Calu3 (cell line): ENCODE measurements around the gene FYN. TPM values are rescaled to one million over a fixed set of nuclear protein-coding genes. Genes with fewer than 3 reads are reported as not detected.

Experiments
- BruUV-seq: library from RNA; stranded (reverse); fragments of 400-500 nt; replicated peaks from 2 replicates; lab custom pipeline; 2021; lab: Mats Ljungman, UMichigan
- CTCF ChIA-PET: fragments of 300-600 bp; sonication (Branson Sonifier 250); formaldehyde crosslinking; loops from one replicate; lab custom pipeline; 2022; ENCODE audit warnings: antibody characterized with exemption; lab: Charles Lee
- DNase-seq: peaks from one replicate; pipeline ENCODE4 v3.0.0; 2022
- H3K27ac Mint-ChIP-seq: one replicate; pipeline ENCODE4 v1.8.0; 2022; ENCODE audit warnings: mixed read lengths; ENCODE audit not compliant: unreplicated experiment
- H3K27me3 Mint-ChIP-seq: one replicate; pipeline ENCODE4 v1.8.0; 2022; ENCODE audit warnings: mixed read lengths; ENCODE audit not compliant: unreplicated experiment
- H3K36me3 Mint-ChIP-seq: one replicate; pipeline ENCODE4 v1.8.0; 2022; ENCODE audit warnings: mild to moderate bottlenecking, moderate library complexity, mixed read lengths; ENCODE audit not compliant: insufficient read depth, unreplicated experiment
- H3K4me1 Mint-ChIP-seq: one replicate; pipeline ENCODE4 v1.8.0; 2022; ENCODE audit warnings: mild to moderate bottlenecking, low read depth, mixed read lengths; ENCODE audit not compliant: unreplicated experiment
- H3K4me3 Mint-ChIP-seq: one replicate; pipeline ENCODE4 v1.8.0; 2022; ENCODE audit warnings: mild to moderate bottlenecking, low read depth, moderate library complexity, mixed read lengths; ENCODE audit not compliant: unreplicated experiment
- H3K9me3 Mint-ChIP-seq: one replicate; pipeline ENCODE4 v1.8.0; 2022; ENCODE audit warnings: low read depth, mixed read lengths; ENCODE audit not compliant: unreplicated experiment
- CTCF ChIP-seq: fragments of 200-600 bp; IDR thresholded peaks from one replicate; pipeline ENCODE4 v1.8.0; 2022; ENCODE audit warnings: antibody characterized with exemption; ENCODE audit not compliant: unreplicated experiment
- intact Hi-C: fragments of 100-400 bp; cut with micrococcal nuclease; formaldehyde crosslinking; loops from one replicate; pipeline ENCODE4 v1.10.0; 2022; ENCODE audit not compliant: unreplicated experiment
- total RNA-seq: library from RNA; stranded (reverse); gene quantifications from 2 replicates; pipeline ENCODE4 v1.2.3, GENCODE V29; 2022

Gene FYN
- total RNA-seq, 1 experiment from 2014 or later, result 61.0 TPM

GRCh38 chr6:111866857-111867256 lies 6.4 kb downstream of the FYN start:
- Mint-ChIP-seq H3K36me3 (peaks cover 10% of the 10 kb centered on the region), H3K27me3 (no peaks in the 10 kb centered on the region), H3K27ac (no peak overlapping the region), H3K4me1 (peaks cover 18% of the 10 kb centered on the region), H3K9me3 (peaks cover 6% of the 10 kb centered on the region), H3K4me3 (no peak overlapping the region)
- no peak for TF ChIP-seq CTCF
- no peak for DNase-seq
- CTCF ChIA-PET, result no interaction called here
- intact Hi-C loops, result no loop called here
- no TSS peak for BruUV-seq

GRCh38 chr6:111865909-111866546 lies 7.2 kb downstream of the FYN start:
- no peak for DNase-seq
- Mint-ChIP-seq H3K4me3 (no peak overlapping the region), H3K27me3 (no peaks in the 10 kb centered on the region), H3K36me3 (peaks cover 1% of the 10 kb centered on the region), H3K4me1 (peaks cover 18% of the 10 kb centered on the region), H3K27ac (no peak overlapping the region), H3K9me3 (peaks cover 6% of the 10 kb centered on the region)
- no peak for TF ChIP-seq CTCF
- CTCF ChIA-PET, result no interaction called here
- no TSS peak for BruUV-seq
- intact Hi-C loops, result no loop called here

GRCh38 chr6:111865049-111865585 lies 8.1 kb downstream of the FYN start:
- CTCF ChIA-PET, result no interaction called here
- Mint-ChIP-seq H3K27me3 (no peaks in the 10 kb centered on the region), H3K4me1 (peaks cover 11% of the 10 kb centered on the region), H3K4me3 (no peak overlapping the region), H3K36me3 (no peaks in the 10 kb centered on the region), H3K9me3 (peaks cover 6% of the 10 kb centered on the region), H3K27ac (no peak overlapping the region)
- no TSS peak for BruUV-seq
- no peak for DNase-seq
- no peak for TF ChIP-seq CTCF
- intact Hi-C loops, result no loop called here

- DNase-seq, result no peak
- no peaks in the 10 kb centered on the region for H3K27me3 Mint-ChIP-seq
- no peaks in the 10 kb centered on the region for H3K36me3 Mint-ChIP-seq
- intact Hi-C loops, result no loop called here
- H3K27ac Mint-ChIP-seq, result peak overlapping the region; percentile 34
- H3K9me3 Mint-ChIP-seq, result peaks cover 6% of the 10 kb centered on the region
- CTCF ChIA-PET, result no interaction called here
- no peak for TF ChIP-seq CTCF
- BruUV-seq, result no TSS peak
- H3K4me3 Mint-ChIP-seq, result no peak overlapping the region
- H3K4me1 Mint-ChIP-seq, result peaks cover 11% of the 10 kb centered on the region
Measured at GRCh38 chr6:111864138-111865048, 8.9 kb downstream of the FYN start.
